Stimulated activated CD4-positive, alpha-beta T cell treated with anti-CD3 and anti-CD28 coated beads, Interleukin-15, amount 100 ng/mL, for 48 hours (primary cell): ENCODE data around the gene MYO6.

Source experiments
- DNase-seq, 2 donors: peaks; one replicate each; pipeline ENCODE4 v3.0.0-alpha.2; 2020; ENCODE audit warnings: low read depth in 2 of 2

MYO6 gene

DNA sequence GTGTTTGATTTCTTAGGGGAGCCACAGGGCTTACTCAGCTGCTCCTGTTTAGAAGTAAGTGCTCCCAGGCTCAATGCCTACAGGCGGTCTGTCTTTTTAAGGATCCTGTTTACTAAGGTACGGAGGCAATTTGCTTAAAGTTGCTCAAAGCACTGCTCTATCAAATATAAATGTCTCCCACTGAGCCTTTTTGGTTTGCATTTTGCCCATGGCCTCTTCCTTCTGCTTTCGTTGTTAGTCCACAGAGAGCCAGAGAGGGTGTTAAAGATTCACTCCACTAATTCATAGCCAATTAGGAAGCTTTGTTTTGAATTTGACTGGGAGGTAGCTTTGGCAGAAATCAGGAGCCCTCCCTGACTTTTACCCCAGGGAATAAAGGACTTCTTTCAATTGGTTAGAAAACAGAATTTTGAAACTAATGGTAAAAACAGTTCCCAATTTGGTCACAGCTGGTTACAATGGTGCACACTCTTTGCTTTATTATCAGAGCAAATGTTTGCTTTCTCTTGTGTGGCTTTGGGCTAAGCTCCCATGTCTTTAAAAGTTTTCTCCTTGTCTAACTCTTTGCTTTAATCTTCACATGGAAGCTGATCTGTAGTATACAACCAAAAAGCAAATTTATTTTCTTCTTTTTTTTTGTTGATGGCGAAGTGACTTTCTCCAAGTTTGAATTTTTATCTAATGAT, 197.2 kb downstream of the MYO6 start:
- DNase-seq: no peak

DNA sequence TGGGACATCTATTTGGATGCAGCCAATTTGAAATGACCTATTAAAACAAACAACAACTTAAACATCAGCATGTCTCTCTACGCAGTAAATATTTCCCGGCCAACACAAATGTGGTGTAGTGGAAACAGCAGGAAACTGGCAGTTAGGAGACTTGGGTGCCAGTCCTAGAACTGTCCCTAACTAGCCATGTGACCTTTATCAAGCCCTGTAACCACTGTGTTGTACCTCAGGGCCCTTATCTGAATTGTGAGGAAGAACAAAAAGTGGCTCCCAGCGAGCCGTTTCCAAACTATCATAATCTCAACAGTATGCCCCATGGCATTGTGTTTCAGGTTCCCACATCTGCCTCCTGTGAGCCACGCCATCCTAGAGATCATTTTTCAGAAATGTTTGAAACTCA, 198.9 kb downstream of the MYO6 start:
- DNase-seq: no peak

DNA sequence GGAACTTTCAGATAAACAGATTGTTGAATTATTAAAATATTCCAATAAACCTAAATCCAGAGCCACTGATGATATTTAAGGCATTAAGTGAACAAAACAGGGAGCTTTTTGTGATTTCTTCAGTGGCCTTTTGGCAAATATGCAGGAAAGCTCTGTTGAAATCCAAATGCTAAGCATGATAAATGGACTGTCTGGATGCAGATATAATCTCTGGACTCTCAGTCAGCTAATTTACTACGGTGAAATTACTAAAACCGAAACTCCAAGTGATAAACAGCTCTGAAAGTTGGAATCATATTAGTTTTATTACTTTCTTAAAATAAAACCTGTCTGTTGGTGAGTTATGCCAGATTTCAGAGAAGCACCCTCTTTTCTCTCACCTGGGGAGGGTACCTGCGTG, 203.1 kb downstream of the MYO6 start:
- DNase-seq: no peak

DNA sequence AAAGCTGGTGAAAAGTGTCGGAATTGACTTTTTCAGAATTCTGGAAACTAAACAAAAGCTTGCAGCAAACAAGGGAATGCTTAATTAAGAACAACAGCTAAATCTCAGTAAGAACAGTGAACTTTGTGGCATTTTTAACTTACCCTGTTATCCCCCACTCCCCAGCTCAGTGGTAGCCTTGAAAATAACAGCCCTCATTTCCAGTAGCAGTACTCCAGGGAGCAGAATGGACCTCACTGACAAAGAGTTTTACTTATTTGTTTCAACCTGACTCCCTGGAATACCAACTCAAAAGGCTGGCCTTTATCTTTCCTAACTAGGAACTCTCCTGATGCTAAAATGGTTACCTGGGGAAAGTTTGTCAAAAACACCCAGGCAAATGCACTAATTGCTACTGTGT, 214.5 kb downstream of the MYO6 start:
- DNase-seq: no peak

DNA sequence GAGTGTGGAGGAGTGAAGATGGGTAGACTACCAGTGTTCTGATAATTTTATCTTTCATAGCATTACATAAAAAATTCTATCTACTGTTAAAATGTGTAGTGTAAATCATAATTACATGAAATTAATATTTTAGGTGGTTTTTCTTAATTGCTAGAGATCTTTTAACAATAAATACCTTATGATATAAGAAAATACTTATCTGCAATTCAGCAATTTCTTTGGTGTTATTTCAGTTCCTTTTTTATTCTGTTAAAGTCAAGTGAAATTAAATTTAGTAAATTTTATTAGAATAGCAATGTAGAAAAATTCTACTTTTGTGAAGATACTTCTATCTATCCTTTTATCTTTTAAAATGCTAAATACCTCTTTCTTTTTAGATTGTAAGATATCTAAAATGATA, 219.1 kb downstream of the MYO6 start:
- no peak for DNase-seq
